ENCODE results near the gene MICU1.
"Not testable (repeated sequence)": the region's sequence is repeated elsewhere in the genome, so short reads cannot be mapped to it uniquely, and the experiment has no call there.

MICU1 gene

DNA sequence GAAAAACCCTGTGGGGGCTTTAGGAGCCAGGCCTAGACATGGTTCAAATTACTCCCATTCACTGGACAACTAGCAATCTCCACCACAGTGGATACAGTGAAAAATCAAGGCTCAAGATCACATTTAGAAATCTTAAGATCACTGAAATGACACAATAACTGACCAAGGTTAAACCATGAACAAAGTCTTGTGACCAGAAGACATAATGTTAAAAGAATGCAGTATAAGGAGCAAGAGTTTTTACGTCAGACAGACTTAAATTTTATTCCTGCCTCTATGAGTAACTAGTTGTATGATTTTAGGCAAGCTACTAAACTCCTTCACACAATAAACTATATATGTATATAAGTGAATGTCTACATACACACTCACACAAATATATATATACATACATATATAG lies 68.5 kb downstream of the MICU1 start:
- no peak for DNase-seq (ENCODE audit: low read depth)

- no peak for DNase-seq (ENCODE audit: low read depth)
Measured at GRCh38 chr10:72552857-72553256, 73.0 kb downstream of the MICU1 start.

- DNase-seq (ENCODE audit: low read depth) = no peak
Measured at GRCh38 chr10:72550239-72550638, 75.6 kb downstream of the MICU1 start.

DNA sequence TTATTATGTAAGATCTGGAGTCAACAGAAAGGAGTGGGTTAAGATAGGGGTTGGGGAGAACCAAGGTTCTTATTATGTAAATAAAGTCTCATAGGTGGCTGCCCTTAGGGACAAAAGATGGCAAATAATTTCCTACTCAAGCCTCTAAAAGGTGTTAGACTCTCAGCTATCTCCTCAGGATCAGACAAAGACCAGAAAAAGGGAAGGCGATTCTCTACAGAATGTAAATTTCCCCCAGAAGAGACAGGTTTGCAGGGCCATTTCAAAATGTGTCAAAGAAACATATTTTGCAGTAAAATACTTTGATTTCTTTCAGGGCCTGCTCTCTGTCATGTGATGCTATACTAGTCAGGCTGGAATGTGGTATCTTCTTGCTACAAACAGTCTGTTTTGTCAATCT lies 80.3 kb downstream of the MICU1 start:
- DNase-seq (ENCODE audit: low read depth) = no peak

DNA sequence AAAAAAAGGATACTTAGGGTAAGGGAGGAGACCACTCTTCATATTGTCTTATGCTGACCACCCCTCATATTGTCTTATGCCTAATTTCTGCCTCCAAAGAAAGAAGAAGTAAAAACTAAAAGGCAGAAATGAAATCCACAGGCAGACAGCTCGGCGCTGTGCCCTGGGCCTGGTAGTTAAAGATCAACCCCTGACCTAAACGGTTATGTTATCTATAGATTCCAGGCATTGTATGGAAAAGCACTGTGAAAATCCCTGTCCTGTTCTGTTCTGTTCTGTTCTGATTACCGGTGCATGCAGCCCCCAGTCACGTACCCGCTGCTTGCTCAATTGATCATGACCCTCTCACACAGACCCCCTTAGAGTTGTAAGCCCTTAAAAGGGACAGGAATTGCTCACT lies 82.0 kb downstream of the MICU1 start:
- not testable (repeated sequence) for DNase-seq (ENCODE audit: low read depth)

DNA sequence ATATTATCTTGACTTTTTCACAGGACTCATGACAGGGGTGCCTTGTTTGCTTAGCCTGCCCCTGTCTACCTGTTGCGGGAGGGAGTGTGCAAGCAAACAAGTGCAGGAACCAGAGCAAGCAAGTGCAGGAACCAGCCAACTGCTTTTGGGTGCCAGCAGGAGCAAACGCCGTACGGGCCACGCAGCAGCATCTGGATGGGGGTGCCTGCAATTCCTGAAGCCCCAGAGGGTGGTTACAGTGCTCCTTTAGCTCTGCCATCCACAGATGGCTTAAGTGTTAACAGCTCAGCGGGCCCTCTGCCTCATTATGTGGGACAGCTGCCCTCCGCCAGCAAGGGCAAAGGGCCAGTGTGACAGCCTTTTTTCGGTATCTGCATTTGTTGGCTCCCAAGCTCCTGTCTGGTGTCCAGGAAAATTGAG lies 83.5 kb downstream of the MICU1 start:
- DNase-seq (ENCODE audit: low read depth) = no peak

DNA sequence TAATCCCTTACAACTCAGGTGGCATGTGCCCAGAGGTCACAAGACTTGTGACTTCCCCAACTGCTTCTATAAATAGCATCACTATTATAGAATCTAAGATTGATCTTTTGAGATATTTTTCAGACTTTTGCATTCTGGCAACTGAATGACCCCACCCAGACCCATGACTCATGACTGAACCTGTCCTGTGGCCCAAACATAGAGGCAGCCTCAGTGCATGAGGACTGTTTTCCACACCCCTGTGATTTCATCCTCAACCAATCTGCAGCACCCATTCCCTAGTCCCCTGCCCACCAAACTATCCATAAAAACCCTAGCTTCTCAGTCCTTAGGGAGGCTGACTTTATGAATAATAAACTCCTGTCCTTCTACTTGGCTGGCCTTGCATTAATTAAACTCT lies 84.5 kb downstream of the MICU1 start:
- no peak for DNase-seq (ENCODE audit: low read depth)

GRCh38 chr10:72540193-72540807 lies 85.6 kb downstream of the MICU1 start:
- no peak for DNase-seq (ENCODE audit: low read depth)

GRCh38 chr10:72539137-72539536 lies 86.7 kb downstream of the MICU1 start:
- DNase-seq (ENCODE audit: low read depth) = no peak

DNA sequence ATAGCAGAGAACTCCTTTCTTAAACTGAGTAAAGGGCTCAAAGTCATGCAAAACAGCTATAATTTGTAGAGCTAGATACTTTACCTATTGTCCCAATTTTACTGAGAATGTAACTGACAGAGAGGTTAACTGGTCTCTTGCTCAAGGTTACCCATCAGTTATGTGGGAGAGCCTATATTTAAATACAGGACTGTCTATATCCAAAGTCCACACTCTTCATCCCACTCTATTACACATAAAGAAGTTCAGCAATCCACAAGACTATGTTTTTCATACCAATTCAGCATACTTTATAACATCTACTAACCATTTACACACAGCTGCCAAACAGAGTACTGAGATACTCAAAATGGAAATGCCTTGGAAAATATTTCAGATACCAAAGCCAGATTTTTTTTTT lies 100.2 kb downstream of the MICU1 start:
- DNase-seq (ENCODE audit: low read depth) = no peak

- no peak for DNase-seq (ENCODE audit: low read depth)
Measured at GRCh38 chr10:72525277-72525676, 100.6 kb downstream of the MICU1 start.

DNA sequence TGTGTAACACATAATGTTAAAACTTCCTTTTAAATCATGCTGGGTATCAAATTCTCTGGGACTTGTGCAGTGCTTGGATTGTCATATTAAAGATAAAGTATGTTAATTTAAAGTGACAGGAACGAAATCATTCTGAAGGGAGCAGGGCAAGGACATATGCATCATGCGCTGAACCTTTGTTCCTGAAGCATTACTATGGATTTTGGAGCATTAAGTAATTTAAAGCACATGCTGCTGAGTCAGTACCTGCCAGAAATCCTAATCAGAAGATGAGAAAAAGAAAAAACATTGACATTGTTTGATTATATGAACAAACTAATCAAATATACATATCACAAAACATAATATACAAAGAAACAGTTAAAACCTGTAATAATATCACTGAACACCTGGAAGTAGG lies 101.4 kb downstream of the MICU1 start:
- no peak for DNase-seq (ENCODE audit: low read depth)

- DNase-seq (ENCODE audit: low read depth) = no peak
Measured at GRCh38 chr10:72523932-72524396, 101.9 kb downstream of the MICU1 start.

- DNase-seq (ENCODE audit: low read depth) = no peak
Measured at GRCh38 chr10:72523062-72523461, 102.8 kb downstream of the MICU1 start.

DNA sequence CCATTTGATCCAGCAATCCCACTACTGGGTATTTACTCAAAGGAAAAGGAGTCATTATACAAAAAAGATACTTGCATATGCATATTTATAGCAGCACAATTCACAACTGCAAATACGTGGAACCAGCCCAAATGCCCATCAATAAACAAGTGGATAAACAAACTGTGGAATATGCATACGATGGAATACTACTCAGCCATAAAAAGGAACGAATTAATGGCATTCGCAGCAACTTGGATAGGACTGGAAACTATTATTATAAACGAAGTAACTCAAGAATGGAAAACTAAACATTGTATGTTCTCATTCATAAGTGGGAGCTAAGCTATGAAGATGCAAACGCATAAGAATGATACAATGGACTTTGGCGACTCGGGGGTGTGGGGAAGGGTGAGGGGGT lies 108.6 kb downstream of the MICU1 start:
- no peak for DNase-seq (ENCODE audit: low read depth)

DNA sequence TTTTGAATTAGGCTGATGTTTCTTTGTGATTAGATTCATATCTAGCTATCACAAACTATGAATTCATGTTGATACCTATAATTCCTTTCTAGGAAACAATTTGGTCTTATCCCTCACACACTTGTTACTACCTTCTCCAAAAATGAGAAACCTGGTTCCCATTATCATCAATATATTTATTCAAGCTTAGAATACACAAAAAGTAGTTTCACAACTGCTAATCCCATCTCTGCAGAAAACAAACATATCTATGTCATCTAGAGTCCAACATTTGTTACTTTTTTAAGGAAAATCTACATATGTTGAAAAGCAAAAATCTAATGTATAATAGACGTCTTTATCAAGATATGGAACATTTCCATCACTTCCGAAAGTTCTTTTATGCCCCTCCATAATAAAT lies 110.4 kb downstream of the MICU1 start:
- no peak for DNase-seq (ENCODE audit: low read depth)

- DNase-seq (ENCODE audit: low read depth) = no peak
Measured at GRCh38 chr10:72513910-72514309, 112.0 kb downstream of the MICU1 start.

DNA sequence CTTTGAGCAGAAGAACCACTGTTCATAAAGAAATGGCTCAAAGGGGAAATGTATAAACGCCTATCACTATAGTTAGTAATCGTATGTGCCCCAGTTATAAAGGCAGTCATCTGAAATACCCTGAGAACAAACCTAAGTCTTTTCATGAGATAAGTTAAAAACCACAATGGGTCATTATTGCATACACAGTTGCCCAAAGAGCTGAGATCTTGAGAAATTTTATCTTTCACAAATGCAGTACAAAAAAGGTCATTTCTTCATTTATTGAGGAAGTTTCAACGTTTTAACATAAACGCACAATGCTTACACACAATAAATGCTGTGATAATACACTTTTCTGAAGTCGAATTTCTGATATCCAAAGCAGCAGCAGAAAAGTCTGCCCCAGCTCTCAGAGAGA lies 114.4 kb downstream of the MICU1 start:
- DNase-seq (ENCODE audit: low read depth) = no peak

GRCh38 chr10:72509941-72510340 lies 115.9 kb downstream of the MICU1 start:
- DNase-seq (ENCODE audit: low read depth) = no peak

DNA sequence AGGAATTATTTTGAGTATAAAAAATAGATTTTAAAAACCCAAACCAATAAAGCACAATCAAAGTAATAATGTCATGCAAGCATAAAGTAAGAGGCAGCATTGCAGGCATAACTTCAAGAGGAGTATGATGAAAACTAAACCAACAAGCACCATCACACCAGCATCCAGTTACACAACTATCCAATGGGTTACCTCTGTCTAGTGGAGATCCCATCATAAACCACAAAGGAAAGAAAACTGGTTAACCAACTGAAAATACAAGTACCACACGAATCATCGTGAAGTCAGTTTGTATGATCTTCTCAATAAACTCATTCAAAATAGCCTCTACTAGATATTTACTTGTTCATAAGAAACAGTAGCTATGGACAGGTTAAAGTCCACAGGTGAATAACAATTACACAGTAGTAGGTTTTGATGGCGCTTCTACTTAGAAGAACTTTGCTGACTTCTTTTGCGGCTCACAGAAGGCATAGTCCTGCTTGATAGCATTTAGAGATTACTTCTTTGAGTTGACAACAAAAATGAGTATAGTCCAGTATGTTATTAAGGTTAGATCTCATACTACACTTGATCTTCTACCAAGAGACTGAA lies 116.6 kb downstream of the MICU1 start:
- DNase-seq (ENCODE audit: low read depth) = no peak

- DNase-seq (ENCODE audit: low read depth) = no peak
Measured at GRCh38 chr10:72508033-72508432, 117.8 kb downstream of the MICU1 start.

GRCh38 chr10:72506474-72506873 lies 119.4 kb downstream of the MICU1 start:
- DNase-seq (ENCODE audit: low read depth) = no peak

DNA sequence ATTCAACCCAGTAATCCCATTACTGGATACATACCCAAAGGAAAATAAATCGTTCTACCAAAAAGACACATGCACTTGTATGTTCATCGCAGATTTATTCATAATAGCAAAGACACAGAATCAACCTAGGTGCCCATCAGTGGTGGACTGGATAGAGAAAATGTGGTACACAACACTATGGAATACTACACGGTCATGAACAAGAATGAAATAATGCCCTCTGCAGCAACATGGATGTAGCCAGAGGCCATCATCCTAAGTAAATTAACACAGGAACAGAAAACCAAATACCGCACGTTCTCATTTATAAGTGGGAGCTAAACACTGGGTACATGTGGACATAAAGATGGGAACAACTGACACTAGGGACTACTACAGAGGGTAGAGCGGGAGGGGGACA lies 120.4 kb downstream of the MICU1 start:
- DNase-seq (ENCODE audit: low read depth) = no peak

Measured in activated T-cell treated with anti-CD3 and anti-CD28 coated beads for 24 hours (primary cell).